Stimulated activated CD4-positive, alpha-beta T cell treated with anti-CD3 and anti-CD28 coated beads, TNF-alpha, amount 100 ng/mL, for 1 hour (primary cell): ENCODE results near the gene NOX5.

Experiments
- DNase-seq, 3 donors: peaks; one replicate each; pipeline ENCODE4 v3.0.0-alpha.2; 2020; ENCODE audit warnings: low read depth in 3 of 3, low spot score in 1 of 3

NOX5 gene

DNA sequence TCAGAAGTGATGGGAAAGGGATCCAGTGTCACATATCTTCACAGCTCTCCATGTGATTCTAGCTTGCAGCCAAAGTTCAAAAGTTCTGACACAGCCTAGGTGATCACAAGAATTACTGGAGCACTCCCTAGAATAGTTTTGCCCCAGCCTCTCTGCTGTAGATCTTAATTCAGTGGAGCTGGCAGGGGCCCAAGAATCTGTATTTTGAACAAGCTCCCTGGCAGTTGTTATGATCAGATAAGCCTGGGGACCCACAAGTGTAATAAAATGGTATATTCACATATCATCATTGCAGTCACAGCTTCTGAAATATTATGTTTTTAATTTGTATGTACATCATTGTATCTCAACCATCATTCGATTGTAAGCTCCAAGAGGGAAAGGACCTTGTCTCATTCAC, 62.3 kb downstream of the NOX5 start:
- DNase-seq: no peak

DNA sequence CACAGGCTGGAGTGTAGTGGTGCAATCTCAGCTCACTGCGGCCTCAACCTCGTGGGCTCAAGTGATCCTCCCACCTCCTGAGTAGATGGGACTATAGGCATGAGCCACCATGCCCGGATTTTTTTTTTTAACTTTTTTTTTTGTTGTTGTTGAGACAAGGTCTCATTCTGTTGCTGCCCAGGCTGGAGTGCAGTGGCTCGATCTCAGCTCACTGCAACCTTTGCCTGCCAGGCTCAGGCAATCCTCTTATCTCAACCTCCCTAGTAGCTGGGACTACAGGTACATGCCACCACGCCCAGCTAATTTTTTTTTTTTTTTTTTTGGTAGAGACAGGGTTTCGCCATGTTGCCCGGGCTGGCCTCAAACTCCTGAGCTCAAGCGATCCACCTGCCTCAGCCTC, 64.1 kb downstream of the NOX5 start:
- no peak for DNase-seq

DNA sequence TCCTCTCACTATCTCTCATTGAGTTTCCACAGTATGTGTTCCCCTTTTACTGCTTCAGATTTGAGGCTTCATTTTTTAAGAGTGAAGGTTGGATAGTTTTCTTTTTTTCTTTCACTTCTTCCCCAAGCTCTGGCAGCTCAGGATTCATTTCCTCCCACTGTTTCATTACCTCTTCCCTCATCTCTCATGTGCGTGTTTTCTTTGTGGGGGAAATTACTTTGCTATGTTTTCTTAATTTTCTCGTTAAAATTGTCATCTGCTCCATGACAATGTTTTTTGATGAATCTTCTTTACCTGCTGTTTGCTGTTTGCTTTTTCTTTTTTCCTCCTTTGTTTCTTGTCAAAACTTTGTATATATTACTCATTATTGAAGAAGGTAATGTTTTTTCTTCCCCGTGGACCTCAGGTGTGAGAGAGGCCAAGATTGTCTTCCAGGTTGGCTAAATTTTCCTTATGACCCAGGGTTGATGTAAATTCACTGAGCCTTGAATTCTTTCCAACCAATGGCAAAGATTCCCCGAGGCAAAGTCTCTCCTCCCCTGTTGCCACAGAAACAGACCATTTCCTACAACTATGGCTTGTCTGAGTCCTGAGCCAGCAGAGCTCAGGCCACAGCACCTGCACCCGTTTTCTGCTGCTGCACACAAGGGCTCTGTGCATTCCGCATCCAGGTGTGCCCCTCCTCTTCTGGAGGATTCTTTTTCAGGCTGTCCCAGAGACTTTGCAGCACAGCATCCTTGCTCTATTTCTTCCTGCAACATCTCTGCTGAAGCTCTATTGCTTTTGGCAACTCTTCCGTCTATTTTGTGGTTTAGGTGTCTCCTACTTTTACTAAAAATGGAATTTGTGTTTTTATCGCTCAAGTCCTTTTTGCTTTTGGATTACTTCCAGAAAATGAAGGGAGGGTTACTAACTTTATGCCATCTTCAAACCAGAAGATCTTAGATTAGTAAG, 66.1 kb downstream of the NOX5 start:
- no peak for DNase-seq

DNA sequence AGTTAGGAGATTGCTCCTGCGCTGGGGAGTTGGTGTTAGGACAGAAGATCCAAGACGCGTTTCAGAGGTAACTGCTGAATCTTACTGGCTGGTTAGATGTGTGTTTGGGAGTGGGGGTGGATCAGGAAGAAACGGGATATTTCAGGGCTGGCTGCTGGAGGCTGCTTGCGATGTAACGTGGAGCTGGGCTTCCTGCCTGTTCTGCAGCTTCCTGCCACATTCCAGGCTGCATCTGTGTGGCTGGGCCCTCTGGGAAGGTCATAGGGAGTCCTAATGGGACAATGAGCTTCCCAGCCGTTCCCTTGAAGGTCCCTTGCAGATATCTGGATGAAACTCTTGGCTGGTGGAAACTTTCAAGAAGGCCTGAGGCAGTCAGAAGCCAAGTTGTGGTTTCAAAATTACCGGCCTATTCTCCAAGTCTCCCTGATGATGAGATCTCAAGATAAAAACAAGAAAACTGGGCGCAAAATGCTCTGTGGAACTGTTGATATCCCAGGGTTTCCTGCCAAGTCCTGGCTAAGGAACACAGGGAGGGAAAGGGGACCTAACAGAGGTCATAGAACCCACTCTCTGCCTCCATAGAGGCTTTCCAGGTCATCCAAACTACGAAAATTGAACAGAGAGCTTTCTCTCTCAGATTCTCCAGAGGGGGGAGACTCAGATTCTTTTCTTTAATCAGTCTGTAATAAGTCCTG, 67.0 kb downstream of the NOX5 start:
- no peak for DNase-seq

DNA sequence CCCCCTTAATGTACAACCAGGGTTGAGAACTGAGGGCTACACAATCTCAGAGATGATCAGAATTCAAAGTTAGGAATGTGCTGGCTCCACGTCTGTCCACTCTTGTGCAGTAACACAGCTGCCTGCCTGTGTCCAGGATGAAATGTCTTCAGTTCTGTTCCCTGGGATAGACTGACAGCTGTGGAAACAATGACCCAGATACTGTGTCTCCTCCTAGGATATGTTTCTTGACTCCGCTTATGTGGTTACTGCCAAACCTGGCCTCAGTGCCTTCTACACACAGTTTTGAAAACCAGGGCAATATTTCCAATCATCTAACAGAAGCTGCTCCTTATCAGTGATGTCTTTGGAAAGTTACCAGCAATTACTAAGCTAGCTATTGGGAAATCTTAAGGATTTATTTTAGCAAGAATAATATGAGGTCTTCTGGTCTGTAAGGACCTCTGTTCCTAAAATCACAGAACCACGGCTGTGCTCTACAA, 67.6 kb downstream of the NOX5 start:
- no peak for DNase-seq

DNA sequence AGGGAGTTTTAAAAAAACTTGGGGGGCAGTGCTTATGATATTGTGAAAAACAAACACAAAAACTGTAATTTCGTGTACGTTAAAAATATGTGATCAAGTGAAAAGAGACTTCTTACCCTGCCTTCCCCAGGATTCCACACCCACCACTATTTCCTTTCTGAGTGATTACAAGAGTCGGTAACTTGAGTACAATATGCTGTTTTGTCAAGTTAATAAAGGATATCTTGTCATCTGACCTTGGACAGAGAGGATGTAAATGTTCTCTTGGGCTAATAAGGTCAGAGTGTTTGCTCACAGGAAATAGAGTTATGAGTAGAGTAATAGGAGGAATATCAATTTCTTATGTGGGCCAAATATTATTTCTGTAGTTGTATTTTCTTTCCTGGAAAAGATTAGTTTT, 68.1 kb downstream of the NOX5 start:
- DNase-seq: no peak

DNA sequence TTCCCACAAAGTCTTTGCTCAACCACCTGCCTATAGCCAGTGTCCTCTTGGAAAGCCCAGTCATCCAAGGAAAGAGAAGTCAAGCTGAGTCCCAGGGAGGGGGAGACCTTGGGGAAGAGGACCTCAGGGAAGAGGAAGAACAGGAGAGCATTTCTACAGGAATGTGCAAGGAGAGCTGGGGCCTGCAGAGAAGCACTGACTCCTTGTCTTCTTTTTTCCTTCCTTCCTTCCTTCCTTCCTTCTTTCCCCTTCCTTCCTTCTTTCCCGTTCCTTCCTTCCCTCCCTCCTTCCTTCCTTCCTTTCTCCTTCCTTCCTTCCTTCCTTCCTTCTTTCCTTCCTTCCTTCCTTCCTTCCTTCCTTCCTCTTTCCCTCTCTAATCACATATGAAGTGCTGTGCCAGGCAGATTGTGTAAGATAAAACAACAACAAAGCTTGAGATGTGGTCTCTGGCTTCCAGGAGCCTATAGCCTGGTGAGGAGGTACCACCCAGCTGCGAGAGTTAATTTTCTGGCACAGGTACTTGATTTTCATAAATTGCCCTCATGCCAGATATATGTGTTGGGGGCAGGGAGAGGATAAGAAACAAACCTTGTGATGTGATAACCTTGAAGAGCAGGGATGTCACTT, 70.0 kb downstream of the NOX5 start:
- DNase-seq: no peak

DNA sequence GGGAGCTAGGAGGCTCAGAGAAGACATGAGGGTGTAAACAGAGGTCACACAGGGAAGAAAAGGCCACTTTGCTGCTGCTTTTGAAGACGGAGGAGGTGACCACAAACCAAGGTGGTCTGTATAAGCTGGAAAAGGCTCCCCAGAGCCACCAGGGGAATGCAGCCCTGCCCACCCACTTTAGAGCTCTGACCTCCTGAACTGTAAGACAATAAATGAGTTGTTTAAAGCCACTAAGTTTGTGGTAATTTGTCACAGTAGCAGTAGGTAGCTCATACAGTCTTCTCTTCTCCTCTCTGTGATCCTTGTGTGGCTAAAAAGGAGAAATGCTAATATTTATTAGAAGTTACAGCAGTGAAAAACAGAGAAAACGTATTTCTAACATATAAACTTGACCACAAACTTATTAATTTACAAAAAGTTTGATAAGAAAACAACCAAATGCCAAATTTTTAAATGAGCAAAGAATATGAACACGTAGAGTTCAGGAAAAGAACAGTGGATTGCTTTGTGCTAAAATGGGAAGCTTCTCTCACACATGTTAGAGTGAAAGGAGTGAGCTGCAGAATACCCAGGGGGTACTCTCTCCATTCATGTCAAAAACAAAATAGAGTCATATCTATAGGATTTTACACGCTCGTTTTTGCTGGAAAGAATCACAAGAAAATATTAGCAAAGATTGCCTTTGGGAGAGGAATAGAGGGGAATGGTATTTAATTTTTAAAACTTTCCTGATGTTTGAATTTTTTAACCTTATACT, 71.0 kb downstream of the NOX5 start:
- no peak for DNase-seq

DNA sequence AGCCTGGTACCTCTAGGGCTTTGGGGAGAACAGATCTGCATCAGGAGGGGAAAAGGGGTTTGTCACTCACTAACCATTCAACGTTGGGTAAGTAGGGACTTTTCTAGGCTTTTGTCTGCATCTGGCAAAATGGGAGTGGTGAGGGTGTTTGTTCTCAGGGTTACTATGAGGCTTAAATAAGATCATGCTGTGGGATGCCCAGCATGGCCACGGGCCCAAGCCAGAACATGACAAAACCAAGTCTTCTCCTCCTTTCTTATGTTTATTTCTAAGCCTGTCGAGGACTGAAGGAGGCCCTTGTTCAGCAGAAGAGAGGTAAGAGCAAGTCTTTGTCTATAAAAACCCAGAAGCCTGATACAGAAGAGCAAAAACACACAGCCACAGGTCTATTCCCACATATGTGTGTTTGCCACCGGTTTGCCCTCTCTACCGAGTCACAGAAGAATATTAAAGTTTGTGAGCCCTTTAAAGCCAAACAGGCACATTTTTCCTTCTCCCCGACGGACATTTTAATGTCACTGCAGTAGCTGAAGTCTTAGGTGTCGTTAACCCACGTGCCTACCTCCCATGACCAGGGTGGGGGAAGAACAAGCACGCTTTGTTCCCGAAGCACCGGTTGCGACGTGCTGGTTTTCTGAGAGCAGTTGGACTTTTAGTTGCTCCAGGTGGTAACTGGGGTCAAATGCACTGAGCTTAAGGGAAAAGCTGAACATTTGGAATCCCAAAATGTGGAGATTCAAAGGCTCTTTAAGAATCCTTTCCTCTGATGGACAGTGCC, 72.1 kb downstream of the NOX5 start:
- DNase-seq: no peak

DNA sequence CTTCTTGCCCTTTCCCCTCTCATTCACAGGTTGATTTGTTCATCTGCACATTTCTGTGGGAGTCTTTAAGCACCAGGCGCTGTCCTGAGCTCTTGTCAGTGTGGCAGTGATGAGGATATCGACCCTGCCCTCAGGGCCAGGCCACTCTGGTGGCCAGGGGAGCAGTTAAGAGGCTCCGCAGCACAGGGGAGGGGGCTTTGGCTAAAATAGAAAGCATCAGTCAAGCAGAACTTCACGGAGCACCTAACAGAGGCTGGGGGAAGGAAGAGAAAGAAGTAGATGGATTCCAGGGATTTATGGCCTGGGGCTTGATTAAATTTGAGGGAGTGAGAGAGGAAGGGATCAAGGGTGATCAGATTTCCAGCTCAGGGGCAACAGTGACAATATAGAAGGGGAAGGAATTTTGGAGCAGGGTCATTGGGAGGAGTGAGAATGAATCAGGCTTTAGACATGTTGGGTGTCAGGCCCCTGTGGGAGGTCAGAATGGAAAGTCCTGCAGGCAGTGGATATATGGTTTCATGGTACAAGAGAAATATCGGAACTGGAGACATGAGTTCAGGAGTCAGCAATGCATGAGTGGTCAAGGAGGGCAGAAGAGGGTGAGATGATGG, 73.0 kb downstream of the NOX5 start:
- no peak for DNase-seq

DNA sequence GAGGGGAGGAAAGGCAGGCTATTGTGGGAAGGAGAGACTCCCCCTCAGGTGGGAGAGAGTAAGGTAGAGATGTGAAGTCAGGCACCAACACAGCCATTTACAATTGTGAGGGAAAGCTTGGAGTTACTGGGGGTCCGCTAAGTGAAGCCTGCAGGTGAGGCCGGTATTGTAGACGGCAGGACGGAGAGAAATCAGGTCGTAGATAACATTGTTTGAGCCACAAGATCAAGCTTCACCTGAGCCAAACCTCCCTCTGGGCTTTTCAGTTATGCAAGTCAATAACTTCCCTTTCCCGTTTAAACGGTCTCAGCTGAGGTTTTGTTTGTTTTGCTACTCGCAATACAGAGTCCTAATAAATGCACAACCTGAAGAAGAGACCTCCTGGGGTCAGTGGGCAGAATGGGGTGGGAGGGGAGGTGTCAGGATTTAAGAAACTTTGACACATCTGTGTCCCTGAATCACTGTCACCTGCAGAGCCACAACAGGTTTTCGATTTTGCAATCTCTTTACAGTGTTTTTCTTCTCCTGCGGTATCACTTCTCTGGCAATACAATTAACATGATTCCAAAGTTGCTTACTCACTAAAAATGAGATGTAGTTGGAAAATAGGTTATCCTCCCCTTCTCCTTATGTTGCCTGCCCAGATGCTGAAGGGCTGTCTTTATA, 73.9 kb downstream of the NOX5 start:
- DNase-seq: no peak

DNA sequence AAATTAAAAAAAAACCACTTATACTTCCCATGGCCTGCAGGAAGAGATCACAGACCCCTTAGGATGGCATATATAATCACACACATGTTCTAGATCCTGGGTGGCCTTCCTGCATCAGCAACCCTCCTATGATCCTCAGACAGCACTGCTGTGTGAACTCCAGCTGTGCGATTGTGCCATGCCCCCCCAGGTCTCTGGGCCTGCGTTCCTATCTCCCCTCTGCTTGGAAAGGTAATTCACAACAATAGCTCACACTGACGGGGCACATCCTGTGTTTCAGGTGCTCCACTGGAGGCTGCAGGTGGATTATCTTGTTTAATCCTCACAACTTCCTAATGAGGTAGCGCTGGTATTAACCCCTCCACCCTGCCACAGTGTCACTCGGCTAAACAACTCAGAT, 74.8 kb downstream of the NOX5 start:
- no peak for DNase-seq

DNA sequence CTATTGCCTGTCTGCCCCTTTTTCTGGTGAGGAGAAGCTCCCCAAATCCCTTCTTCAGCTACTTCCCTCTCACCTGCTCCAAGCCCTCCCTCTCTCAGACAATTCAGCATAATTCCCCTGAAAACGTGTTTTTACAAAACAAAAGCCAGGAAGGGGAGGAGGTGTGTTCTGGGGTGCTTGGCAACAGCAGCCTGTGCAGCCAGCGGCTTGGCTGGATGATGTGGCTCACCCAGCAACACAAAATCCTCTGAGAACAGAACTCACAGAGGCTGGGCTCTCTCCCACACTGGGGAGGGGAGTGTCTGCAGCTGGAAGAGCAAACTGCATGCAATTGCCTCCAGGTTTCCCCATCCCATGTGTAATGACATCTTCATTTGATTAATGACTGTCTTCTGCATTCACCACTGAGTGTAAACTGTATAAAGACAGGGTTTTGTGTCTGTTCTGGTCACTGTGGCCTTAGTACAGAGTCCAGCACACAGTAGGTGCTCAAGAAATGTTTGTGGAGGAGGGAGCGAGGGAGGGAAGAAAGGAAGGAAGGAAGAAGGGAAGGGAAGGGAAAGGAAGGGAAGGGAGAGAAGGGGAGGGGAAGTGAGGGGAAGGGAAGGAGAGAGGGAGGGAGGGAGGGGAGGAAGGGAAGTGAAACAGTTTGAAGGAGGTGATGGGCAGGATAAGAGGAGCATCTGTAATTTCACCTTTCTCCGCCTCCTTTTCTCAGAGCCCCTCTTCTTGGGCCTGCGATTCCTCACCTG, 75.9 kb downstream of the NOX5 start:
- DNase-seq: no peak

DNA sequence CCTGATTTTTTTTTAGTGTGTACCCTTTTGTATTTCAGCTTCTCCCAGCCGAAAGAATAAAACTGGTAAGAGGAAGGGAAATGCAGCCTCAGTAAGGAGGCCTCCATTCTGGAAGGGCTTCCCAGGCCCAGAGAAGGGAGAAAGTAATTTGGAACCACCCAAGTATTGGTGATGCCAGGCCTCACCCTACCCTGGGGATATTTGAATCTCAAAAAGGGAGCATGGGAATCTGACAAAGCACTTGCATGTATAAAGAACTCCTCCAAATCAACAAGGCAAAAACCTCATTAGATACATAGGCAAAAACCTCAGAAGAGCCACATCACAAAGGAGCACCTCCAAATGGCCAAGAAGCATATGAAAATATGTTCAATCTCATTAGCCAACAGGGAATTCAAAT, 77.2 kb downstream of the NOX5 start:
- no peak for DNase-seq

DNA sequence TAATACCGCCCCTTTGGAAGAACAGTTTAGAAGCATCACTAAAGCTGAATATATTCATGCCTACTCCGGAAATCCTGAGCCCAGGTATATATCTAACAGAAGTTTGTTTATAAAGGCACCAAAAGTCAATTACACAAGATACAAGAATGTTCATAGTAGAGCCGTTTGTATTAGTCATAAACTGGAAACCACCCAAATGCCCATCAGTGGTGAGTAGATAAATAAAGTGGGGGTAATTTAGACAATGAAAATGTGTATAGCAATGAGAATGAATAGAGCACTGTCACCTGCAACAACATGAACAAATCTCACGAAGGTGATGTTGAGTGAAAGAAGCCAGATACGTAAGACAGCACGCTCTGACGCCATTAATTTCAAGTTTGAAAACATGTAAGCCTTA, 77.7 kb downstream of the NOX5 start:
- DNase-seq: no peak

DNA sequence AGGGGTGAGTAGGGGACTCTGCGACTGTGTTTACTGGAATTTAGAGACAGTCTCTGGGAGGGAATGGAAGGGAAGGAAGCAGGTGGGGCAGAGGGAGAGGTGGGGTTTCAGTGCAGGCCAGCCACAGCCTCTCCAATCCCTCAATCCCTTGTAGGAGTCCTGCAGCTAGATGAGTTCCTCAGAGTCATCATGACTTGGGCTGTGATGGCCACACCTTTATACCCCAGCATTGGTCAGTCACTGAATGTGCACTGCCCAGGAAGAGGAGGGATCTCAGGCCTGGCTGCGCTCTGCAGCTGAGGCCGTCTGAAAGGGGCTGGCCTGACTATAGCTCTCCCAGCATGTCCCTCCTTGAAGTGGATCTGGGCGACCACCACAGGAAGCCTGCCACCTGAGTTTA, 78.6 kb downstream of the NOX5 start:
- no peak for DNase-seq

DNA sequence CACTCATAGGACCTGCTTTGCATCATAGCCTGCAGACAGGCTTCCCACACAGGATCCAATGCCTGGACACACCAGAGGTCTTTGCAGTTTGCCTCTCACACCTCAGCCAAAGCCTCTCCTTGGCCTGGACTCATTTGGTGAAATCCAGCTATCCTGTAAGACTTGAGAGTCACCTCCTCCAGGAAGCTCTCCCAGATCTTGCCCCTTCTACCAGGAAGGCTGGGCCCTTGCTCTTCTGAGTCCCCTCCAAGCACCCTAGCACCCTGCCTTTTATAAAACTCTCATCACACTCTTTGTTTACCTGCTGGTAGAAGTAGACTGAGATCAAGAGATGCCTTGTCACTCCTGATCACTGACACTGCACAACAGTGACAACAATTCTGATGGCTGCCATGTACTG, 79.1 kb downstream of the NOX5 start:
- DNase-seq: no peak

DNA sequence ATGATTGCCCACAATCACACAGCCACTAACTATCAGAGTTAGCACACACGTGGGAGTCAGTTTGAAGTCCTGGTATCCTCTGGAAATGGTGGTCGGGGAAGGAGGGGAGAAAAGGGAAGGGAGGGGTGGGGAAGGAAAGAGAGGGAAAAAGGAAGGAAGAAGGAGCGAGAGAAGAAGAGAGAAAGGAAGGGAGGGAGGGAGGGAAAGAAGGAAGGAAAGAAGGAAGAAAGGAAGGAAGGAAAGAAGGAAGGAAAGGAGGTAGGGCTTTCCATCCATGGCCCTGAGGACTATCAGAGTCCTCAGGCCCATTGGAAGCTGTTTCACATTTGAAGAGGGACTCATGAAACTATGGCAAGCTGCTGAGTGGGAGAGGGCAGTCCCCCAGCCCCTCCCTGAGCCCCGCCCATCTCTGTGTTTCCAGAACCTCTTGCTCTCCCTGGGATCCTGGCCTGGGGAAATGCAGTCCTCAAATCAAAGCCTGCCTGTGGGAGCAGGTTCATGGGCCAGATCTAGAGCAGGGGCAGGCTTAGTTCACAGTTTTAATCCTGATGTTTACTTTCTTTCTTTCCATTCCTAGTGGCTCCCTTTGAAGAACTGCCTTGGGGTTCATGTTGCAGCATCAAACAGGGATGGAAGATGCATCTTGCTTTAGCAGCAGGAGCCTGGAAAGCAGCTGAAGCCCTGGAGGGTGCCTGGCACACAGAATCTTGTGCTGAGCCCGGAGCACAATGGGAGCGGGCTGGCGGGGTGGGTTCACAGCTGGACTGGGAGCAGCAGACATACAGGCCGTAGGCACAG, 79.8 kb downstream of the NOX5 start:
- DNase-seq: no peak
